PFSK-1 (cell line): ENCODE results near the gene GABRR1.

Source experiments
- FOXP2 ChIP-seq: optimal IDR thresholded peaks from 2 replicates; pipeline ENCODE3; 2011; ENCODE audit warnings: borderline replicate concordance, control low read depth, inconsistent platforms; ENCODE audit not compliant: insufficient read depth; ENCODE audit errors: extremely low read length, extremely low read depth
- POLR2AphosphoS5 ChIP-seq: IDR thresholded peaks from 2 replicates; pipeline ENCODE4 v1.6.1; 2012; ENCODE audit warnings: low read depth, mild to moderate bottlenecking, control low read depth, low read length, moderate library complexity
- REST ChIP-seq, 2 experiments: IDR thresholded peaks; 2 replicates each; pipeline versions ENCODE4 v1.6.1 to v1.8.0; 2011 to 2012; ENCODE audit warnings: low read depth in 2 of 2, low read length in 2 of 2, control low read depth in 1 of 2, inconsistent platforms in 1 of 2, mild to moderate bottlenecking in 1 of 2, moderate library complexity in 1 of 2; ENCODE audit not compliant: insufficient read depth in 1 of 2
- SIN3A ChIP-seq: IDR thresholded peaks from 2 replicates; pipeline ENCODE4 v1.6.1; 2012; ENCODE audit warnings: mild to moderate bottlenecking, low read length, moderate library complexity, borderline replicate concordance; ENCODE audit not compliant: insufficient read depth
- TAF1 ChIP-seq: IDR thresholded peaks from 2 replicates; pipeline ENCODE4 v1.6.1; 2012; ENCODE audit warnings: low read length, control low read depth, borderline replicate concordance; ENCODE audit not compliant: insufficient read depth

Gene GABRR1

GRCh38 chr6:89140347-89141156 is 76.6 kb downstream of the GABRR1 start:
- TF ChIP-seq POLR2AphosphoS5 (no peak), SIN3A (no peak), REST (IDR thresholded peaks at IDR 0.05; ENCODE audit: insufficient read depth in 1 of 2, low read depth in 2 of 2, low read length in 2 of 2) (no peak), TAF1 (no peak), FOXP2 (no peak)

- no peak for TF ChIP-seq POLR2AphosphoS5
- TF ChIP-seq REST (IDR thresholded peaks at IDR 0.05; ENCODE audit: insufficient read depth in 1 of 2, low read depth in 2 of 2, low read length in 2 of 2), result no peak
- no peak for TF ChIP-seq SIN3A
- TF ChIP-seq TAF1, result no peak
- no peak for TF ChIP-seq FOXP2
Observed at GRCh38 chr6:89139509-89140346, 77.4 kb downstream of the GABRR1 start.

GRCh38 chr6:89138173-89138572 is 79.0 kb downstream of the GABRR1 start:
- no peak for TF ChIP-seq POLR2AphosphoS5
- TF ChIP-seq SIN3A, result no peak
- TF ChIP-seq REST (IDR thresholded peaks at IDR 0.05; ENCODE audit: insufficient read depth in 1 of 2, low read depth in 2 of 2, low read length in 2 of 2), result no peak
- TF ChIP-seq TAF1, result no peak
- TF ChIP-seq FOXP2, result no peak

GRCh38 chr6:89134723-89135122 is 82.4 kb downstream of the GABRR1 start:
- no peak for TF ChIP-seq FOXP2
- no peak for TF ChIP-seq REST (IDR thresholded peaks at IDR 0.05; ENCODE audit: insufficient read depth in 1 of 2, low read depth in 2 of 2, low read length in 2 of 2)
- no peak for TF ChIP-seq SIN3A
- no peak for TF ChIP-seq TAF1
- TF ChIP-seq POLR2AphosphoS5, result no peak
